D721Med (cell line): Measurements from ENCODE around the gene STAC2.

Source experiments
- DNase-seq: peaks from one replicate; pipeline ENCODE4 v3.0.0; 2011; ENCODE audit warnings: low spot score; ENCODE audit not compliant: insufficient read length
- FAIRE-seq: peaks from 2 replicates; lab custom pipeline; 2011; peaks lifted over from hg19 to GRCh38; lab: Jason Lieb, UNC
- TF ChIP-seq, protein P1 (sequence below): IDR thresholded peaks from 2 replicates; pipeline ENCODE4 v1.5.1; 2012; ENCODE audit warnings: mild to moderate bottlenecking, control low read depth; ENCODE audit not compliant: insufficient read depth; ENCODE audit errors: missing control alignments

The STAC2 gene

DNA sequence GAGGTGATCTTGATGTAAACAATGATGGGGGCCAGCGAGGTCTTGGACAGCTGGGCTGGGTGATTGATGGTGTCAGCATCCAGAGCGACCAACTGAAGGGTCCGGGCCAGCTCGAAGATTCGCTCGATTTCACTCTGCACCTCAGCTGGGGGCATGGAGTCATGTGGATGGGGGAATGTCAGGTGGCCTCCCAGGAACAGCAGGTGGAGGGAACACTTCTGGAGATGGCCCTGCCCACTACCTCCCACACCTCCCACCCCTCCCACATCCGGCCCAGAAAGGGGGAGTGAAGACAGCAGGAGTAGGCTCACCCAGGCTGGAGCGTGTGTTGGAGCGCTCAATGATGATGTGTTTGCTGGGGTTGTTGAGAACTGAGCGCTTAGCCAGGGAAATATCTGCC is 42.0 kb downstream of the STAC2 start:
- no peak for FAIRE-seq
- DNase-seq = no peak
- TF ChIP-seq, protein P1, sequence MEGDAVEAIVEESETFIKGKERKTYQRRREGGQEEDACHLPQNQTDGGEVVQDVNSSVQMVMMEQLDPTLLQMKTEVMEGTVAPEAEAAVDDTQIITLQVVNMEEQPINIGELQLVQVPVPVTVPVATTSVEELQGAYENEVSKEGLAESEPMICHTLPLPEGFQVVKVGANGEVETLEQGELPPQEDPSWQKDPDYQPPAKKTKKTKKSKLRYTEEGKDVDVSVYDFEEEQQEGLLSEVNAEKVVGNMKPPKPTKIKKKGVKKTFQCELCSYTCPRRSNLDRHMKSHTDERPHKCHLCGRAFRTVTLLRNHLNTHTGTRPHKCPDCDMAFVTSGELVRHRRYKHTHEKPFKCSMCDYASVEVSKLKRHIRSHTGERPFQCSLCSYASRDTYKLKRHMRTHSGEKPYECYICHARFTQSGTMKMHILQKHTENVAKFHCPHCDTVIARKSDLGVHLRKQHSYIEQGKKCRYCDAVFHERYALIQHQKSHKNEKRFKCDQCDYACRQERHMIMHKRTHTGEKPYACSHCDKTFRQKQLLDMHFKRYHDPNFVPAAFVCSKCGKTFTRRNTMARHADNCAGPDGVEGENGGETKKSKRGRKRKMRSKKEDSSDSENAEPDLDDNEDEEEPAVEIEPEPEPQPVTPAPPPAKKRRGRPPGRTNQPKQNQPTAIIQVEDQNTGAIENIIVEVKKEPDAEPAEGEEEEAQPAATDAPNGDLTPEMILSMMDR = no peak

DNA sequence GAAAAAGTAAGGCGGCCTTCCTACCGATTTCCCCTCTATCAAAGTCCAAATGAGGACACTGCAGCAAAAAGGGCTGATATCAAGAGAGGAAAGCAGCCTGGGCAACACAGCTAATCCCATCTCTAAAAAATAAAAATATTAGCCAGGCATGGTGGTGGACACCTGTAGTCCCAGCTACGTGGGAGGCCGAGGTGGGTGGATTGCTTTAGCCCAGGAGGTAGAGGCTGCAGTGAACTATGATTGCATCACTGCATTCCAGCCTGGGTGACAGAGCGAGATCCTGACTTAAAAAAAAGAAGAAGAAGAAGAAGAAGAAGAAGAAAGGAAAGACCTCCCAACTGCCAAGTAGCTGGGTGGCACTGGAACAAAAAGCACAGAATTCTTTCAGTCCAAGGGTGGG is 42.7 kb downstream of the STAC2 start:
- TF ChIP-seq, protein P1 = no peak
- DNase-seq (no peak), FAIRE-seq (no peak)

DNA sequence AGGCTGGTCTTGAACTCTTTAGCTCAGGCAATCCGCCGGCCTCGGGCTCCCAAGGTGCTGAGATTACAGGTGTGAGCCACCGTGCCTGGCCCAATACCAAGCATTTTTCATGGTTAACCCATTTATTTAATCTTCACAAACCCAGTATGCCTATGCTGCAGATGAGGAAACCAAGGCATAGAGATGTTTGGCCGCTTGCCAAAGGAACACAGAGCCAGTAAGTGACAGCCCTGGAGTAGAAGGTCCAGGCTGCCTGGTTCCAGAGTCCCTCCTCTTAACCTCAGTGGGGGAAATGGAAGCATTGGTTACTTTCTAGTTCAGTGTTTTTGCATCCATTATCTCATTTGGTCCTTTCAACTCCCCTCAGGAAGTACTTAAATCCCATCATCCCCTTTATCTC is 44.4 kb downstream of the STAC2 start:
- TF ChIP-seq, protein P1 = no peak
- no peak for FAIRE-seq
- DNase-seq = no peak

DNA sequence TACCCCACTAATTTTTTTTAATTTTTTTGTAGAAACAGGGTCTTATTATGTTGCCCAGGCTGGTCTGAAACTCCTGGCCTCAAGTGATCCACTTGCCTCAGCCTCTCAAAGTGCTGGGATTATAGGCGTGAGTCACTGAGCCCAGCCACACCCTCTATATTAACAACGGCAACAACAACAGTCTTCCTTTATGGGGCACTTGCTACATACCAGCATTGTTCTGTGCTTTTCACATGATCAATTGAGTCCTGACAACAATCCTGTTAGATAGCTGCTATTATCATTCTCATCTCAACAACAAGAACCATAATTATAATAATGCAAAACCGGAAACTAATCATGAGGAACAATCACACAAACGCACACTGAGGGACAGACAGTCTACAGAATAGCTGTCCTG is 47.2 kb downstream of the STAC2 start:
- no peak for DNase-seq
- TF ChIP-seq, protein P1 = no peak
- no peak for FAIRE-seq

DNA sequence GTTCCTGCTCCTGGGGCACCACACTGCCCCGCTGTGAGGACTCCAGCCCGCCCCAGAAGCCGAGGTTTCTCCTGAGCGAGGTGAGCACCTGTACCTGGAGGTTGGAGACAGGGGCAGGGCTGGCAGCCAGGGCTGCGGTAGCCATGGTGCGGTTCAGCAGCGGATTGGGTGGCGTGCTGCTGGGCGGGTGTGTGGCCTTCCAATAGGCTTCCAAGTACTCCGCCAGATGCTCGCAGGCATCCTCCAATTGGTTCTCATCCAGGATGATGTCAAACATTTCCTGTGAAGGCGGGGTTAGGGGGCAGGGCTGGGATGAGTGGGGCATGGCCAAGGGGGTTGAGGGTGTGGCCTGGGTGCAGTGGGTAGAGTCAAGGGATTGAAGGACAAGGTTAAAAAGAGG is 48.5 kb downstream of the STAC2 start:
- no peak for DNase-seq
- TF ChIP-seq, protein P1 = no peak
- no peak for FAIRE-seq

DNA sequence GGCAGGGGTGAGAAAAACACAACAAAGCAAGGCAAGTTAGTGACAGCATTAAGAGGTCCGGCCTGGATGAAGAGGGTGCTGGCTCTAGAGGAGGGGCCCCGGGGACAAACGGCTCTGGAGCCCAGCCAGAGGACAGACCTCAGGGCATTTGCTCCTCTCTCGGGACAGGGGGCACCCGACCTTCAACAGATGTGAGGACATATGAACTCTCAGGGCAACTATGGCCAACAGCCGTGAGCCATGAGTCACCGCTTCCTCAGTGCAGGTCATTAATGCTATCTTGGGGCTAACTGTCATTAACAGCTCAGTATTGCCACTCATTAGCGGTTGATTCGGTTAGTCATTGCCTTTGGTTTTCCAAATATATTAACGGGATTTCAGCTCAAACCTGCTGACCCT is 50.1 kb downstream of the STAC2 start:
- DNase-seq (no peak), FAIRE-seq (no peak)
- TF ChIP-seq, protein P1 = no peak

DNA sequence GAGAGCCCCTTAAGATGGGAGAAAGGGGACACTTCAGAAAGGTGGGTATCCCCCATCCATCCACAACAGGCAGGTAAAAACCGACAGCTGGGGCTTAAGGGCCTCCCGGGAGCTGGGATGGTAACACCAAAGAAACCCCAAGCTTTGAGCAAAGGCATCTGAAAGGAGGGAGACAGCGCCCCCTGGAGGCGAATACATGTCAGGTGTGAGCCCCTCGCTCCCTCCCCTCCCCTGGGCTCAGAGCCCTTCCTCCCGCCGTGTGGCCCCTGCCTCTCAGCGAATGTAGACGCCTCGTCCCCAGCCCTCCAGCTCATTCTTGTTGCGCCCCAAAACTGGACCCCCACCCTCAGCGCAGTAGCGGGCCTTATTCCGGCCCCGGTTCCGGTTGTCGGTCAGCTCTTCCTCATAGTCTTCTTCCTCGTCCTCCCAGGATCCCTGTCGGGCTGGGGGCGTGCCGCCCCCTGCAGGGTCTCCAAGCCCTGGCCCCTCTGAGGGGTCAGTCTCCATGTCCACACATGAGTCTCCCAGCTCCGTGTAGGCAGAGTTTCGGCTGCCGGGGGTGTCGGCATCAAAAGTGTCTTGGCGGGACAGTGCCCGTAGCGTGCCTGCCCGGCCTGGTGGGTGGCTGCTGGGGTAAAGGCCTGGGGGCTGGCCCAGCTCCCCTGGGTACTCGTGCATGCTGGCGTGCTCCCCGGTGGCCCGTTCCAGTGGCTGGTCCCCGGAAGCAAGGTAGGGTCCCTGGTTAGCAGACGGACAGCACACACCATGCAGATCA is 50.6 kb downstream of the STAC2 start:
- TF ChIP-seq, protein P1 = peak; percentile 93
- DNase-seq (peak; percentile 96), FAIRE-seq (no peak)
